ENCODE results near the gene ADAP1.
"Not testable (repeated sequence)": the region's sequence is repeated elsewhere in the genome, so short reads cannot be mapped to it uniquely, and the experiment has no call there.

Gene ADAP1

DNA sequence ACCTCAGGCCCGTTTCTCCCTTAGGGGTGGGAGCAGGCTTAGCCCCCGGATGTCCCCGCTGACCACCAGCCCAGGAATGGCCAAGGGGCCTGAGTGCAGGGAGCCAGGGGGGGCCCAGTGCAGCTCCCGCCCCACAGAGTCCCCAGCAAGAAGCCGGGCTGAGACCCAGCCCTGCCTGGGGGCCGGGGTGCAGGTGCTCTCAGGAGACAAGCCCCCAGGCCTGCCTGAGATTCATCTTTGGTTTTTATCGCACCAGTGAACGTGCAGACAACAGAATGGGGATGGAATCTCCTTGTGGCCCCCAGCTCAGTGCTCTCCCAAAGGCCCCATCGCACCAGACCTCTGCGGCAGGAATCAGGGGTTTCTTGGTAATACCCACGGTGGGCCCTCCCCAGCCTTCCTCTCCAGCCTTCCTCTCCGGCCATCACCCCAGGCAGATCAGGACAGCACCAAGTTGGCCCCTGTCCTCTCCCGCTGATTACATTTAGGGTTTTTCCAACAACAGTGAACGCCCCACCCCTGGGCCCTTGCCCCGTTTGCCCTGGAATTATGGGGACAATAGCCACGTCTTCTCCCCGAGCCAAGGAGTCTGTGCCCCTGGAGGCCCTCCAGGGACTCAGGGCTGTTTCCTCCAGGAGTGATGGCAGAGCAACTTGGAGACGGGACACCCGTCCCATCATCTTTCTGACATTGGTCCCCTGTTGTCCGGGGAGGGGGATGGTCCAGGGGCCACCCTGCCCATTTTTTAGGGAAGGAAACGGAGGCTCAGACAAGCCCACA lies 22.4 kb downstream of the ADAP1 start:
- Histone ChIP-seq H3K27ac (ENCODE audit: low read depth, low read length) (no peak overlapping the region), H3K9ac (ENCODE audit: low read depth, low read length) (no peak overlapping the region), H3K4me1 (ENCODE audit: control insufficient read depth, insufficient read depth, low read length) (no peaks in the 10 kb centered on the region), H3K36me3 (ENCODE audit: control insufficient read depth, insufficient read depth, low read length) (no peaks in the 10 kb centered on the region), H3K27me3 (ENCODE audit: control insufficient read depth, insufficient read depth, low read length) (no peaks in the 10 kb centered on the region), H3K9me3 (ENCODE audit: control insufficient read depth, insufficient read depth, low read length) (no peaks in the 10 kb centered on the region), H3K4me3 (ENCODE audit: low read depth, low read length) (no peak overlapping the region)

DNA sequence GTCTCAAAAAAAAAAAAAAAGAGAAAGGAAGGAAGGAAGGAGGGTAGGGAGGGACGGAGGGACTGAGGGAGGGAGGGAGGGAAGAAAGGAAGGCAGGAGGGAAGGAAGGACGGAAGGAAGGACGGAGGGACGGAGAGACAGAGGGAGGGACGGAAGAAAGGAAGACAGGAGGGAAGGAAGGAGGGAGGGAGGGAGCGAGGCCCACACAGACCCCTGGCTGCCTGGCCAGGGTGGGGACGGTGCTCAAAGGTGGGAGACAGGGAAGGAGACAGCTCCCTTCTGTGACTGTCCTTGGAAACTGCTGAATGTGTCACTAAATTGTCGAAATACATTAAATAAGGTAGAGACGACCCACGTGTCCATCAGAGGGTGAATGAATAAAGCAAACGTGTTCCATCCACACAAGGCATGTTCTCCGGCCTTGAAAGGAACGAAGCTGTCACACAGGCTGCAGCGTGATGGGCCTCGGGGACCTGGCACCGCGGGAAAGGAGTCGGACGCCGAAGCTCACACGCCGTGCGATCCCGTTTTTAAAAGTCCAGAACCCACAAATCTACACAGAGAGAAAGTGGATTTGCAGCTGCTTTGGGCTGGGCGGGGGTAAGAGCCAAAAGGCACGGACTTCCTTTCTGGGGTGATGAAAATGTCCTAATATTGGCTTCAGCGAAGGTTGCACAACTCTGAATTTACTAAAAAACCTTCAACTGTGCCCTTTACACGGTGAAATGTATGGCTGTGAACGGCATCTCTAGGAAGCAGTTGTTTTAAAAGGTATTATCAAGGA lies 23.3 kb downstream of the ADAP1 start:
- Histone ChIP-seq H3K27ac (ENCODE audit: low read depth, low read length) (no peak overlapping the region), H3K9ac (ENCODE audit: low read depth, low read length) (no peak overlapping the region), H3K9me3 (ENCODE audit: control insufficient read depth, insufficient read depth, low read length) (no peaks in the 10 kb centered on the region), H3K4me3 (ENCODE audit: low read depth, low read length) (no peak overlapping the region), H3K27me3 (ENCODE audit: control insufficient read depth, insufficient read depth, low read length) (no peaks in the 10 kb centered on the region), H3K36me3 (ENCODE audit: control insufficient read depth, insufficient read depth, low read length) (no peaks in the 10 kb centered on the region), H3K4me1 (ENCODE audit: control insufficient read depth, insufficient read depth, low read length) (no peaks in the 10 kb centered on the region)

- no peak overlapping the region for H3K27ac ChIP-seq (ENCODE audit: low read depth, low read length)
Measured at GRCh38 chr7:929311-929711, 25.2 kb downstream of the ADAP1 start.

DNA sequence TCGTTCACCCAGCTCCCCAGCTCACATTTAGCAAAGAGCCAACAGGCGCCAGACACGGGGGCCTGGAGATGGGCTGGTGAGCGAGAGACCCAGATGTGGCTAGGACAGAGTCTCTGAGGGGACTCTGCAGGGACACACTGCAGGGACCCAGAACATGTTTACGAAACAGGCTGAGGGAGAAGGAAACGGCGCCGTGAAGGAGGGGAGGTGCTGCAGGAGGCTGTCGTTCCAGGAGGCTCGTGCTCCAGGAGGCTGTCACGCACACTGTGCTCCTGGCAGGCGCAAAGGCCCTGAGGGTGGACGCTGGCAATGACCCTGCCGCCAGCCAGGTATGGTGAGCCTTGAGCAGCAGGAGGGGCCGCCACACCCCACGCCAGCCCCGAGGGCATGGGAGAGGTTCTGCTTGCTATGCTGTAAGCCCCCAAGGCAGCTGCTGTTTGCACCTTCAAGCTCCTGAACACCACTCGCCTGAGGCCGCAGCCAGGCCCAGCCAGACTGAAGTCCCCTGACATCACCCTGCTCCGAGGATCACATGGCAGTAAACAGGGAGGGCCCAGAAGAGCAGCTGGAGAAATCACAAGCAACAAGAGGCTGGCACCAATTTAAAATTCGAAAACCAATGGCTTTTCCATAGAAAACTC lies 27.3 kb downstream of the ADAP1 start:
- no peaks in the 10 kb centered on the region for H3K27me3 ChIP-seq (ENCODE audit: control insufficient read depth, insufficient read depth, low read length)
- H3K4me1 ChIP-seq (ENCODE audit: control insufficient read depth, insufficient read depth, low read length), result no peaks in the 10 kb centered on the region; the same call in 1 of the 2 replicates
- H3K9ac ChIP-seq (ENCODE audit: low read depth, low read length), result no peak overlapping the region
- H3K4me3 ChIP-seq (ENCODE audit: low read depth, low read length), result no peak overlapping the region
- no peaks in the 10 kb centered on the region for H3K9me3 ChIP-seq (ENCODE audit: control insufficient read depth, insufficient read depth, low read length)
- H3K36me3 ChIP-seq (ENCODE audit: control insufficient read depth, insufficient read depth, low read length), result no peaks in the 10 kb centered on the region
- H3K27ac ChIP-seq (ENCODE audit: low read depth, low read length), result no peak overlapping the region

More at GRCh38 chr7:929311-929711, 25.2 kb downstream of the ADAP1 start:
- Histone ChIP-seq H3K4me3 (ENCODE audit: low read depth, low read length) (no peak overlapping the region), H3K27me3 (ENCODE audit: control insufficient read depth, insufficient read depth, low read length) (no peaks in the 10 kb centered on the region), H3K36me3 (ENCODE audit: control insufficient read depth, insufficient read depth, low read length) (no peaks in the 10 kb centered on the region), H3K9ac (ENCODE audit: low read depth, low read length) (no peak overlapping the region), H3K4me1 (ENCODE audit: control insufficient read depth, insufficient read depth, low read length) (no peaks in the 10 kb centered on the region), H3K9me3 (ENCODE audit: control insufficient read depth, insufficient read depth, low read length) (no peaks in the 10 kb centered on the region)

DNA sequence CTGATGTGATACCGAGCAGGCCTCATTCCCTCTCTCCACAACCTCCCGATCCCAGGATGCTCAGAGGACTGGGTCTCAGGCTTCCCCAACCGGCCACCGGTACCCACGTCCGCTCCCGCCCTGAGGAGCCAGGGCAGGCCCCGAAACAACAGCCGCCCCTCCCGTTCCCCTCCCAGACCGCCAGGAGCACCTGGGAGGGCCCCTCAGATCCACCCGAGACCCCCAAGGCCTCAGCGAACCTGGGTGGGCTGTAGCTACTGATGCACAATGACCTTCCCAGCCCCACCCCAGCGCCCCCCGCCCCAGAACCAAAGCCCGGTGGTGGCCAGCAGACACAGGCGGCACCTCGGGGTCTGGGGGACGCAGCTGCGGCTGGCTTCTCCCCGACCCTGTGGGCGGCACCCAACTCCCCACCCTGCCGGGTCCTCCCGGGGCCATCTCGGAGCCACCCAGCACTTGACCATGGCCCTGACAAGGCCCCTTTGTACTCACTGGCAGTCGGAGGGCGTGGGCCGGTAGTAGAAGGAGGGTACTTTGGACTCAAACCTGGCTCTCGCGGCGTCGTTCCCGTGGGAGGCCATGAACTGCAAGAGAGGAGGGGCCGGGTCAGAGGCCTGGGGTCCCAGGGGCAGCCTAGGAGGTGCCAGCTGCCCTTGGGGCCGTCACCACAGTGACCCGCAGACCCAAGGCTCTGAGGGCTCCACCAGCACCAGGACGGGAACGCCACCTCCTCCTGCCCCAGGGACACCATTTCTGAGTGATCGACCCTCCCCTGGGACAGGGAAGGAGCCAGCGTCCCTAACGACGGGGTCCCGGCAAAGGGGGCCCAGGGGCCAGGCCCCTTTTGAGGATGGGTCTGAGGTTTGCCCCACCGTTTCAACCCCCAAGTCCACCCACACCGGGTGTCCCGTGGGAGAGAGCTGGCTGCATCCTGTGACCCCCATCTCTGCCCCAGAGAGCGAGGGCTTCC lies 28.1 kb downstream of the ADAP1 start:
- H3K4me1 ChIP-seq (ENCODE audit: control insufficient read depth, insufficient read depth, low read length), result no peaks in the 10 kb centered on the region; the same call in 1 of the 2 replicates
- no peak overlapping the region for H3K27ac ChIP-seq (ENCODE audit: low read depth, low read length)
- no peaks in the 10 kb centered on the region for H3K27me3 ChIP-seq (ENCODE audit: control insufficient read depth, insufficient read depth, low read length)
- no peak overlapping the region for H3K9ac ChIP-seq (ENCODE audit: low read depth, low read length)
- H3K9me3 ChIP-seq (ENCODE audit: control insufficient read depth, insufficient read depth, low read length), result no peaks in the 10 kb centered on the region
- H3K36me3 ChIP-seq (ENCODE audit: control insufficient read depth, insufficient read depth, low read length), result no peaks in the 10 kb centered on the region
- no peak overlapping the region for H3K4me3 ChIP-seq (ENCODE audit: low read depth, low read length)

GRCh38 chr7:925601-926000 lies 28.9 kb downstream of the ADAP1 start:
- H3K27ac ChIP-seq (ENCODE audit: low read depth, low read length), result no peak overlapping the region
- H3K4me3 ChIP-seq (ENCODE audit: low read depth, low read length), result no peak overlapping the region
- H3K36me3 ChIP-seq (ENCODE audit: control insufficient read depth, insufficient read depth, low read length), result no peaks in the 10 kb centered on the region
- no peaks in the 10 kb centered on the region; the same call in 1 of the 2 replicates for H3K4me1 ChIP-seq (ENCODE audit: control insufficient read depth, insufficient read depth, low read length)
- H3K9ac ChIP-seq (ENCODE audit: low read depth, low read length), result no peak overlapping the region
- H3K9me3 ChIP-seq (ENCODE audit: control insufficient read depth, insufficient read depth, low read length), result no peaks in the 10 kb centered on the region
- no peaks in the 10 kb centered on the region for H3K27me3 ChIP-seq (ENCODE audit: control insufficient read depth, insufficient read depth, low read length)

GRCh38 chr7:924541-925231 lies 29.8 kb downstream of the ADAP1 start:
- Histone ChIP-seq H3K9ac (ENCODE audit: low read depth, low read length) (no peak overlapping the region), H3K4me3 (ENCODE audit: low read depth, low read length) (no peak overlapping the region), H3K9me3 (ENCODE audit: control insufficient read depth, insufficient read depth, low read length) (no peaks in the 10 kb centered on the region), H3K27ac (ENCODE audit: low read depth, low read length) (no peak overlapping the region), H3K27me3 (ENCODE audit: control insufficient read depth, insufficient read depth, low read length) (no peaks in the 10 kb centered on the region), H3K4me1 (ENCODE audit: control insufficient read depth, insufficient read depth, low read length) (no peaks in the 10 kb centered on the region; the same call in 1 of the 2 replicates), H3K36me3 (ENCODE audit: control insufficient read depth, insufficient read depth, low read length) (no peaks in the 10 kb centered on the region)

DNA sequence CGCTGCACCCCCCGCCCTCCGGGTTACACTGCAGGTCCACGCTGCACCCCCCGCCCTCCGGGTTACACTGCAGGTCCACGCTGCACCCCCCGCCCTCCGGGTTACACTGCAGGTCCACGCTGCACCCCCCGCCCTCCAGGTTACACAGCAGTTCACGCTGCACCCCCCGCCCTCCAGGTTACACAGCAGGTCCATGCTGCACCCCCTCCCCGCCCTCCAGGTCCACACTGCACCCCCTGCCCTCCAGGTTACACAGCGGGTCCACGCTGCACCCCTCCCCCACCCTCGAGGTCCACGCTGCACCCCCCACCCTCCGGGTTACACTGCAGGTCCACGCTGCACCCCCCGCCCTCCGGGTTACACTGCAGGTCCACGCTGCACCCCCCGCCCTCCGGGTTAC lies 30.4 kb downstream of the ADAP1 start:
- not testable (repeated sequence) for H3K4me3 ChIP-seq (ENCODE audit: low read depth, low read length); H3K9ac ChIP-seq (ENCODE audit: low read depth, low read length); H3K36me3 ChIP-seq (ENCODE audit: control insufficient read depth, insufficient read depth, low read length)

GRCh38 chr7:923108-924041 lies 31.1 kb downstream of the ADAP1 start:
- Histone ChIP-seq H3K9ac (ENCODE audit: low read depth, low read length) (no peak overlapping the region), H3K9me3 (ENCODE audit: control insufficient read depth, insufficient read depth, low read length) (no peaks in the 10 kb centered on the region), H3K4me1 (ENCODE audit: control insufficient read depth, insufficient read depth, low read length) (no peaks in the 10 kb centered on the region; the same call in 1 of the 2 replicates), H3K27ac (ENCODE audit: low read depth, low read length) (no peak overlapping the region), H3K4me3 (ENCODE audit: low read depth, low read length) (no peak overlapping the region), H3K36me3 (ENCODE audit: control insufficient read depth, insufficient read depth, low read length) (no peaks in the 10 kb centered on the region), H3K27me3 (ENCODE audit: control insufficient read depth, insufficient read depth, low read length) (no peaks in the 10 kb centered on the region)

More for the DNA sequence above, 30.4 kb downstream of the ADAP1 start:
- H3K9me3 ChIP-seq (ENCODE audit: control insufficient read depth, insufficient read depth, low read length); H3K4me1 ChIP-seq (ENCODE audit: control insufficient read depth, insufficient read depth, low read length); H3K27me3 ChIP-seq (ENCODE audit: control insufficient read depth, insufficient read depth, low read length); H3K27ac ChIP-seq (ENCODE audit: low read depth, low read length): not testable (repeated sequence)
